NAMALWA (cell line): ENCODE data around the gene C5AR1.
"Not testable (repeated sequence)": the region's sequence is repeated elsewhere in the genome, so short reads cannot be mapped to it uniquely, and the experiment has no call there.

ENCODE experiments used
- DNase-seq: peaks from one replicate; pipeline ENCODE4 v3.0.0-alpha.2; 2015; ENCODE audit warnings: low spot score

Gene C5AR1

DNA sequence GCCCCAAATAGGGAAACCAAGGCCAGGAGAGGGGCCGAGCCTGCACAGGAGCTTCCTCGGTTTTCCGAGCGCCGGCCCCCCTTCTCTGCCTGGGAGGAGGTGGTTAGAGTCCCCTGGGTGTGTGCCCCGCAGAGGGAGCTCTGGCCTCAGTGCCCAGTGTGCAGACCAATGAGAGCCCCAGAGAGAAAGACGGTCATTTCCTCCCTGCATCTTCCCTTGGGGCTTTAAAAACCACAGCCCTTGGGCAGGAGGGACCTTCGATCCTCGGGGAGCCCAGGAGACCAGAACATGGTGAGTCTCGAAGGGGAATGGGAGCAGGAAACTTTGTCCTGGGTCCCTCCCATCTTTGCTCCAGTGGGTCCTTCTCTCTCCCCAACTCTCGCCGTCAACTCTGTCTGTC lies at the start of gene C5AR1:
C5AR1 (plus strand) TSS at position 254 of the 400 bp plus-strand sequence; CDS start at position 289, 35 bp downstream.
- DNase-seq: no peak

DNA sequence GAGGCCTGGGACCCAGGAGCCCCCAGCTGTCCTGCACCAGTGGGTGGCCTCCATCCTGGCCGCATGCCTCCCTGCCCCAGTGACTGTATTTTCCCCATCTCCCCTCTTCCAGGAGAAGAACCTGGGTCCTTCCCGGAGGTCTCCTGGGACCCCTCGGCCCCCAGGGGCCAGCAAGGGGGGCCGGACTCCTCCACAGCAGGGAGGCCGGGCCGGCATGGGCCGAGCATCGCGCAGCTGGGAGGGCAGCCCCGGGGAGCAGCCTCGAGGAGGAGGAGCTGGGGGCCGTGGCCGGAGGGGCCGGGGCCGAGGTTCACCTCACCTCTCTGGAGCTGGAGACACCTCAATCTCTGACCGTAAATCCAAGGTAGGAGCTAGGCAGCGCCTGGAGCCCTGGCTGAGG lies 49.2 kb upstream of the C5AR1 start:
- no peak for DNase-seq

DNA sequence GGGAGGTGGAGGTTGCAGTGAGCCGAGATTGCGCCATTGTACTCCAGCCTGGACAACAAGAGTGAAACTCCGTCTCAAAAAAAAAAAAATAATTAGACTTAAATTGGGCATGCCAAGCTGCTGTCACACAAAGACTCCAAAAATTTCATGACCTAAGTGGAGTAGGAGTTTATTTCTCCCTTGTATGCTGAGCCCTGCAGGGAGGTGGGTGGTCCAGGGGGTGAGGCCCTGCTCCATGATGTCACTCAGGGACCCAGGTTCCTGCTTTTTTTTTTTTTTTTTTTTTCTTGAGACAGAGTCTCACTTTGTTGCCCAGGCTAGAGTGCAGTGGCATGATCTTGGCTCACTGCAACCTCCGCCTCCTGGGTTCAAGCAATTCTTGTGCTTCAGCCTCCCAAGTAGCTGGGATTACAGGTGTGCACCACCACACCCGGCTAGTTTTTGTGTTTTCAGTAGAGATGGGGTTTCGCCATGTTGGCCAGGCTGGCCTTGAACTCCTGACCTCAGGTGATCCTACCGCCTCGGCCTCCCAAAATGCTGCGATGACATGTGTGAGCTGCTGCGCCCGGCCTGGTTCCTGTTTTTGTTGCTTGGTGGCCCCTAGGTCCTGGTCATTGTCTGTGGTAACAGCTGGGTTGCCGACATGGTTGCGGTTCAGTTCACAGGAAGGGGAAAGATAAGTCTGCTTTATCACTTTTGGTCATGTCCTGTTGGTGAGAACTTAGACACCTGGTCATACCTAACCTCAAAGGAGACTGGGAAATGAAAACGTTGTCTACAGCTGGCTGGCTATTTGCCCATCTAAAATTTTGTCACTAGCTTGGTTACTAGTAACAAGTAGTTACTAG lies 47.5 kb upstream of the C5AR1 start:
- DNase-seq: peak; percentile 89

DNA sequence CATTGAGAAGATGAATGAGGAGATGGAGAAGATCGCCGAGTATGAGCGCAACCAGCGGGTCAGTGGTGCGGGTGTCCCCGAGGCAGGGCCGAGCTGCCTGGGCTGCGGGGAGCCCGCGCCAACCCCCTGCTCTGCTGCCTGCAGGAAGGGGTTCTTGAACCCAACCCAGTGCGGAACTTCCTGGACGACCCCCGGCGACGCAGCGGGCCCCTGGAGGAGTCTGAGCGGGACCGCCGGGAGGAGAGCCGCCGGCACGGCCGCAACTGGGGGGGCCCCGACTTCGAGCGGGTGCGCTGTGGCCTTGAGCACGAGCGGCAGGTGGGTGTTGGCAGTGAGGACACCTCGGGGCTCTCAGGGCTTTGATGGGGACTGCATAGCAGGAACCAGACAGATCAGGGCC lies 45.0 kb upstream of the C5AR1 start:
- no peak for DNase-seq

DNA sequence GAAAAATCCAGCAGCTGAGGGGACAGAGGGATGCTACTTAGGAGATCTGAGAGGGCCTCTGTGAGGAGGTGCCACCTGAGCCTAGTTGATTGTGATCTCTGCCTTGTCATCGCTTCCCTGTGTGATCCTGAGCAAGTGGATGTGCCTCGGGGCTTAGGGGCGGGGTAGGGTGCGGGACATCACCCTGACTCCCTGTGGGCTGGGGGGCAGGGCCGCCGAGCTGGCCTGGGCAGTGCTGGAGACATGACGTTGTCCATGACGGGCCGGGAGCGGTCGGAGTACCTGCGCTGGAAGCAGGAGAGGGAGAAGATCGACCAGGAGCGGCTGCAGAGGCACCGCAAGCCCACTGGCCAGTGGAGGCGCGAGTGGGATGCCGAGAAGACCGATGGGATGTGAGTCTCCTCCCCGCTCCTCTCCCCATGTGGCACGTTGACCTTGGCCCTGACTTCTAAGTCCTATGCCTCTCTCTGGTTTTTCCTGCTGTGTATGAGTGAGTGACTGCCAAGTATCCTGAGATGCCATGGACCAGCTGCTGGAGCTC lies 43.2 kb upstream of the C5AR1 start:
- no peak for DNase-seq

DNA sequence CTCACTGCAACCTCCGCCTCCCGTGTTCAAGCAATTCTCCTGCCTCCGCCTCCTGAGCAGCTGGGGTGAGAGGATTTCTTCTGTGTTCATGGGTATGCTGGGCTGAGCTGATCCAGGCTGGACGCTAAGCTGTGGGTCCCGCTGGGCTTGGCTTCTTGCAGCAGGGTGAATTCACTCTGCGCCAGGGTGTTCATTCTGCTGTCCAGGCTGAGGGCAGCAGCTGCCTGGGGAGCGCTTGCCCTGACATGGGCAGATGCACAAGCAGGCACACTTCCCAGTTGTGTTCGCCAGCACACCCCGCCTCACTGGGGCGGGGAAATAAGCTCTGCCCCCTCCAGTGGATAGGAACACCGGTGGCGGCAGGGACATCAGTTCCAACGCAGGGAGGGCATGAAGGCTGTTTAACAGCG lies 42.3 kb upstream of the C5AR1 start:
- DNase-seq: no peak

DNA sequence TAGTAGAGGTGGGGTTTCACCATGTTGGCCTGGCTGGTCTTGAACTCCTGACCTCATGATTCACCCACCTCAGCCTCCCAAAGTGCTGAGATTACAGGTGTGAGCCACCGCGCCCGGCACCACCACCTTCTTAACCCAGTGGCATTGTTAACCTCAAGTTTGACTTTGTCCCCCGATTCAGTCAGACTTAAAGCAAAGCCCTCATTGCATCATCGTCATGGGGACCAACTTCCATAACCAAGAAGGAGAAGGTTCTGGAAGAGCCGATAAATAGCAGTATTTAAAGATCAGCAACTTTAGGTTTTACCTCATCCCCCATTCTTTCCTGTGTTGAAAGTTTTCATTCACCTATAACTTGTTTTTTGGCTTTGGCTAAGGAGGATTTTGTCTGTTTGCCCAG lies 41.6 kb upstream of the C5AR1 start:
- DNase-seq: no peak

DNA sequence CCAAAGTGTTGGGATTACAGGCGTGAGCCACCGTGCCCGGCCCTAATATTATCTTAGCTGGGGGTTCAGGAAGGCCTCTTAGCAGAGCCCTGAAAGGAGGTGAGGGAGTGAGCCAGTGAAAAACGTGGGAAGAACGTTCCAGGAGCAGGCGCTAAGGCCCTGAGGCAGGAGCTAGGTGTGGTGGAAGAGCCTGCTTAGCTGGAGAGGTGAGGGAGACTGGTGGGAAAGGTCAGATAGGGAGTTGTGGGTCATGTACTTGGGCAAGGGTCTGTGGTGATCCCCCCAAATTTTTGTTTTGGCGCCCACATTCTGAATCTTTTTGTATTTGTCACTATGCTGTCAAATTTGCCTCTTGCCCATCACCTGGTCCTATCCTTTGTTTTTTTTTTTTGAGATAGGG lies 40.1 kb upstream of the C5AR1 start:
- no peak for DNase-seq

DNA sequence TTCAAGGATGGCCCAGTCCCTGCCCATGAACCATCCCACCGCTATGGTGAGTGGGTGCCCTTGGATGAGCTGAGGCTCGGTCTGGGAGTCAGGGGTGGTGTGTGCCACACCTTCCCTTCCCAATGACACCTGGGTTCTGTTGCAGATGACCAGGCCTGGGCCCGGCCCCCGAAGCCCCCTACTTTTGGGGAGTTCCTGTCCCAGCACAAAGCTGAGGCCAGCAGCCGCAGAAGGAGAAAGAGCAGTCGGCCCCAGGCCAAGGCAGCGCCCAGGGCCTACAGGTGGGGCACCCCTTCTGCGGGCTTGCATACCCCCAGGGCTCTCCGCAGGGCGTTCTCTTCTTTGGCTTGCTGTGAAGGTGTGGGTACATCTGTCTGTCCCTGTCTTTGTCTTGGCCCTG lies 39.3 kb upstream of the C5AR1 start:
- no peak for DNase-seq

DNA sequence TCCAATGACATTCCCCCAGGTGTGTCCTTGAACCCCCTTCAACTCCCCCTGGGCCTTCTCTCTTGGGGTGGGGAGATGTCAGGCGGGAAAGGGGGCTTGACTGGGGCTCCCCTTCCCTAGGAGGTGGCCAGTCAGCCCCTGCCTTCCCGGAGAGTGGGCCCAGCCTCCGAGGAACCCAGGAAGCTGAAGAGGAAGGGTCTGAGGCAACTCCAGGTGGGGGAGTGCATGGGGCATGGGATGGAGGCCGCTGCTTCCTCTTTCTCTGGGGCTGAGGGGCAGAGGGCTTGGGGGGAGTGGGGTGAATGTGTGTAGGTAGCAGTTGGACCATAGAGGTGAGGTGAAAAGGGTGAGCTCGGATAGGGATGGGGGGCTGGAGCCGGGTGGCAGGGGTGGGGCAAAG lies 37.7 kb upstream of the C5AR1 start:
- no peak for DNase-seq

DNA sequence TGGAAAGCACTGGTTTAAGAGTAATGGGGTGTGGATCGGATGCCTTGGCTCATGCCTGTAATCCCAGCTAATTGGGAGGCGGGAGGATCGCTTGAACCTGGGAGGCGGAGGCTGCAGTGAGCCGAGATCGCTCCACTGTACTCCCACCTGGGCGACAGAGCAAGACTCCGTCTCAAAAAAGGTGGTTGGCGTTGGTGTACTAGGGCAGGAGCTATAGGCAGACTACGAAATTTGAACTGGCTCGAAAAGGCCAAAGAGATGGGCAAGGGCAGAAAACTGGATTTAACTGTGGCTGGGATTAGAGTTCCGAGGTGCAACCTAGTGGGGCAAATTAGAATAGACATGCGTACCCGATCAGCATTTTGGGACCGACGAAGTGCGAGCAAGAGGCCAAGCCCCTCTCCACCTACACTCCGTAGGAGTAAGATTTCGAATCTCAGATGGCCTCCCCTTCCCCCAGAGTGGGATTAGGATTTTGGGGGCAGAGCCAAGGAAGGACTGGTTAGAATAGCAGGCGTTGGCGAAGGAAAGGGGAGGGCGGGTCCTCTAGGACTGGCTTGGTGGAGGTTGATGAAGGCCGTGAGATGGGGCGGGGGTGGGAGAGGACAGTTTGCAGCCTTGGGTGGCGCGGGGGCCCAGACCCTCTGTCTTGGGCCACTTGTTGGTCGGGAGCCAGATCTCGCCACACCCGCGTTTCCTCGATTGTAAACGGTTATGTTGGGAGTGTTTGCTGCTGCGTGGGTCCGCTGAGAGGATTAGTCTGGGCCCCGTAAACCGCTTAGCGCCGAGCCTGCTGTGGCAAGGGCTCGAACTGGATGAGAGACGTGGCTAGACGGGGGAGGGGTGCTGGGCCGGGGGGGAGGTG lies 37.0 kb upstream of the C5AR1 start:
- DNase-seq: no peak

DNA sequence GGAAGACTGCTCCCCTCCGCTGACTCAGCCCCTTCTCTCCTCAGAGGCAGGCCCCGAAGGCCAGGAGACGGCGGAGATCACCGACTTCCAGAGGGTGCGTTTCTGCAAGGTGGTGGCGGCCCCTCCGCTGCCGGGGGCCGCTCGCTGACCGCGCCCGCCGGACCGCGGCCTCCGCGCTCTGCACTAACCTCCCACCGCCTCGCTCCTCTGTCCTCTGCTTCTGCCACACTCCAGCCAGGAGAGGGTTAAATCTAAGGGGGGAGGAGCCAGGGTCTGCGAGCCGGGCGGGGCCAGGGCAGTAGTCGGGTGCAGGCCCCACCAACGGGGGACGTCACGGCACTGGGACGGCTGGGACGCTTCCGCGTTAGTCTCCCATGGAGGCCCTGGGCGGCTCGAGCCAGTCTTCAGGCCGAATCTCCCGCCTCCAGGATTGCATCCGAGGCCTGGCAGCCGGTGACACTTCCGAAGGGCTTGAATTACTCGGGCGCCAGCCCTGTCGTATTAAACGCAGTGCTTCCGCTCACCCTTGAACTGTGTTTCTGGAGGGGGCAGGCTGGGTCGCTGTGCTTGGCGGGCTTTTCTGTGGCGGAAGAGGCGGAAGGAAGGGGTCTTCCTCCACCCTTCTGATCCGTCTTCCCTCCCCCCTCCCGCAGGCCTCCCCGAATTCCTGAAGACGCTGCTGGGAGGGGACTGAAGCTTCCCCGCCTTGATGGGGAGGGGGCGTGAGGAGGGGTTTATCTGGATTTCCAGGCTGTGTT lies 36.2 kb upstream of the C5AR1 start:
- peak; percentile 90 for DNase-seq

DNA sequence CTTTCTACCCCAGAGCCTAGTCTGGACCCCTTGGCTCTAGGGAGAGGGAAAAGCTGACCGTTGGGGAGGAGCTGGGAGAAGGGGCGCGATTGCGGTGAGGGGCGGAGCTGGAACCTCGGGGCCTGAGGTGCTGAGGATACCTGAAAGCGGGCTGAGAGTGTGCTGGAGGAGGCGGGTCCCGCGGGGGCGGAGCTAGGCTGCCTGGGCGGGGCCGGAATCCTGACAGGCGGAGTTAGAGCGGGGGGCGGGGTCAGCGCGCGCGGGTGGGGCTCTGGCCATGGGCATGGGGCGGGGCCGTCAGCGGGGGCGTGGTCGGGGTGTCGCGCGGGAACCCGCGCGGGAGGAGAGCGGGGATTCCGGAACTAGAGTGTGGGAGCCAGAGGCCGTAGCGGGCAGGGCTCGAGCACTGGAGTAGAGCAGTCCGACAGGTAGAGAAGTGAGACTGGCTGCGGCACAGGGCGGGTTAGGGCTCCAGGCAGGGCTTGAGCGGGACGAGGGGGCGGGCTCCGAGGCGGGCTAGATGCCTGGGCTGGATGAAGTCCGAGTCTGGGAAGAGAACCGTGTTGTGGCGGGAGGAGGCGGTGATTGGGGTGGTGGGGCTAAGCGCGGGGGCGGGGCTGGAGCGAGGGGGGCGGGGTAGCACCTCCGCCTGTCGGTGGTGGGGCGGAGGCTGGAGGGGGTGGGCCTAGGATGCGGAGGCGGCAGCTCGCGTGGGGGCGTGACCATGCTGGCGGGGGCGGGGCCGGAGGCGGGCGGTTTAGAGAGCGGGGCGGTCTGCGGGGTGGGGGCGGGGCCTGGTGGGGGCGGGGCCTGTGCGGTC lies 35.4 kb upstream of the C5AR1 start, which contains the start of gene INAFM1:
INAFM1 (plus strand) TSS at position 815 of the 820 bp plus-strand sequence. CDS start 35 bp downstream, outside the sequence.
- peak; percentile 94 for DNase-seq

DNA sequence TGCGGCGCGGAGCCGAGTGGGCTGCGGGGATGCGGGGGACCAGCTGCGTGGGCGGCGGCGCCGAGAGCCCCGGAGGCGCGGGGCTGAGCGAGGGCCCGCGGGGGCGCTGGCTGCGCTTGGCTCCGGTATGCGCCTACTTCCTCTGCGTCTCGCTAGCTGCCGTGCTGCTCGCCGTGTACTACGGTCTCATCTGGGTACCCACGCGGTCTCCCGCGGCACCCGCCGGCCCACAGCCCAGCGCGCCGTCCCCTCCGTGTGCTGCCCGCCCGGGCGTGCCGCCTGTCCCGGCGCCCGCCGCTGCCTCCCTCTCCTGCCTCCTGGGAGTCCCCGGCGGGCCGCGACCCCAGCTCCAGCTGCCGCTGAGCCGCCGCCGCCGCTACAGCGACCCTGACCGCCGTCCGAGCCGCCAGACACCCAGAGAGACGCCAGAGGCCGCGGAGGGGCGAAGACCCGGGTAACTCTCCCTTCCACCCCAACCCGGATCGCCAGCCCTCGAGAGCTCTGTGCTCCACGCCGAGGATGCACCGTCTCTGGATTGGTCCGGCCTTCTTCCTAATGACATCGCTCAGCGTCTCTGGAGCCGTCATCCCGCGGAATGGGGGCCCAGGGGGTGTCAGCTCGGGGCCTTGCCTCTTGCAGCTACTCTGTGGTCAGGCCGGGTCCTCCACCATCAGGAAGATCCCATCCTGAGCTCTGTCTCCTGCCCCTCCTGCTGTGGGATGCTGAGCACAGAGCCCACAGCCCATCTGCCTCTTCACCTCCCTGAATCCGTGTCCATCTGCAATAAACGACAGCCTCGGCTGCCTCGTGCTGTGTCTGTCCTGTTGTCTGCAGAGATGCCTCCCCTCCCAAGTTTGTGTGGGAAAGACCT lies 34.5 kb upstream of the C5AR1 start:
- no peak for DNase-seq

DNA sequence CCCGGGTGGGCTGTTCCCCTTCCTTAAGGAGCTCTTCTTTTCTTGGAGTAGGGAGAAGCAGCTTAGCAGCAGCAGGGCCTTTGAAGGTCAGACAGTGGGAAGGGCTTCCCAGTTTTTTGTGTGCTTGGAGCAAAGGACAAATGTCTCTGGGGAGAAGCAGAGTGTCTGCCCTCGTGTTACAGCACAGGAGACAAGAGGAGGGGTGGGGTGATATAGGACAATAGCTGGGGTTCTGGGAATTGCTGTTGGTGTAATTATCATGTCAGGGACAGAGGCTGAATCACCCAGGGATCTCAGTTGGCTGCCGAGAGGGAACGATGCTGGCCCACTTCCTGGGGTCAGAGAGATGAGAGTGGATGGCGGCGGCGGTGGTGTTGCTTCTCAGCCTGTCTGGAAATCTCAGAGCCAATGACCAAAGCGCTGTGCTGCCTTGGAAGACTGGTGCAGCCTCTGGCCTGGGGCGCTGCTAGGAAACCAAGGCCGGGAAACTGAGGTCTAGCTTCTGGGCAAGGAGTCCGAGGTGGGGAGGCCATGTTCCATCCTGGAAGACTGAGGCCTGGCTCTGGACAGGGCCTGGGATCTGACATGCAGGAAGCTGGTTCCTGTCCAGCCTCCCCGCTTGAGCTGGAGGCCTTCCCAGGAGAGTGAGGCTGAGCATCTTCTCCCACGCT lies 33.7 kb upstream of the C5AR1 start:
- no peak for DNase-seq

DNA sequence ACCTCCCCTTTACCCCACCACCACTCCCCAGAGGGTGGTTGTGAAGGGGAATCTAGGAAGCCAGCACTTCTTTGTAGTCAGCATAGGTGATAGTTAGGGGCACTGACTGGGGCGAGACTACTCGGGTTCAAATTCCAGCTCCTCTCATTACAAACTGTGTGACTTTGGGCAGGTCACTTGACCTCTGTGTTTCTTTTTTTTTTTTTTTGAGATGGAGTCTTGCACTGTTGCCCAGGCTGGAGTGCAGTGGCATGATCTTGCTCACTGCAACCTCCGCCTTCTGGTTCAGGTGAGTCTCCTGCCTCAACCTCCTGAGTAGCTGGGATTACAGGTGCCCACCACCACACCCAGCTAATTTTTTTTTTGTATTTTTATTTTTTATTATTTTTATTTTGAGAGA lies 33.1 kb upstream of the C5AR1 start:
- DNase-seq: not testable (repeated sequence)

DNA sequence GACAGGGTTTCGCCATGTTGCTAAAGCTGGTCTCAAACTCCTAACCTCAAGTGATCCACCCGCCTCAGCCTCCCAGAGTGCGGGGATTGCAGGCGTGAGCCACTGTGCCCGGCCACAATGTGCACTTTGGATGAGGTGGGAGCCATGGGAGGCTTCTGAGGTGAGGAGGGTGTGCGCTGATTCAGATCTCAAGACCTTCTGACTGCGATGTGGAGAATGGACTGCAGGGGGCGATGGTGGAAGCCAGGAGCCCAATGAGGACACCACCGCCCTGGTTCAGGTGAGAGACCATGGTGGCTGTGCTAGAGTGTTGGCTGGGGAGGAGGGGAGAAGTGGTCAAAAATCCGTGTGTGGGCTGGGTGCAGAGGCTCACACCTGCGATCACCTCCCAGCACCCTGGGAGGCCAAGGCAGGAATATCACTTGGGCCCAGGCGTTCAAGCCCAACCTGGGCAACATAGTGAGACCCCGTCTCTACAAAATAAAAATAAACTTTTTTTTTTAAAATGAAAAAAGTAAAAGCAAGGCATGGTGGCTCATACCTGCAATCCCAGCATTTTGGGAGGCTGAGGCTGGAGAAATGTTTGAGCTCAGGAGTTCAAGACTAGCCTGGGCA lies 29.4 kb upstream of the C5AR1 start:
- peak; percentile 73 for DNase-seq

DNA sequence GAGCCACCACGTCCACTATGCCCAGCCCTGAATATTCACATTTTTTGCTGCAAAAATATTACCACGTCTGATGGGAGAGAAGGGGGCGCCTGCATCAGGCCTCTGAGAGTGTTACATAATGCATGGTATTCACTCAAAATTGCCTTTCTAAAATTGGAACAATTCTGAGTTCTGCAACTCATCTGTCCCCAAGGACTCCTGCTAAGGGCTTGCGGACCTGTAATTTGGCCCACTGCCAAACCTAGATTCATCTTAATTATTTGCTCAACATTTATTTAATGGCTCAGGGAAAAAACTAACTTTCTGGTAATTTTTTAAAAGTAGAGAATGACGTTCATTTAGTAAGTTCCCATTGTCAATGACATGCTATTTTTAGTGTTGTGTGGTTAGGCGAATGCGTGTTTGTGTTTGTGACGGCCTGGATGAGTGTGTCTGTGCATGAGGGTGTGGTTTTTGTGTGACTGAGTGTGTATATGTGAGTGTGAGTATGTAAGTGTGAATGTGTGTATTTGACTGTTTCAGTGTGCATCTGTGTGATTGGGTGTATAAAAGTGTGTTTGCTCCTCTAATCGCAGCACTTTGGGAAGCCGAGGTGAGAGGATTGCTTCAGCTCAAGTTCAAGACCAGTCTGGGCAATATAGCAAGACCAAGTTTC lies 26.1 kb upstream of the C5AR1 start:
- DNase-seq: peak; percentile 39
